HCT116 (cell line): ENCODE data around the gene RBM15B. TPM values are rescaled to one million over a fixed set of nuclear protein-coding genes. Genes with fewer than 3 reads are reported as not detected.

Experiments
- ATAC-seq: fragments of 200-7000 bp; cut with Tn5 transposase; 2 replicates; pipeline ENCODE4 v1.9.1; 2020; ENCODE audit warnings: mild to moderate bottlenecking, moderate library complexity
- BruUV-seq: library from RNA; stranded (reverse); fragments of 400-500 nt; replicated peaks from 2 replicates; lab custom pipeline; 2021; lab: Mats Ljungman, UMichigan
- CTCF ChIA-PET: fragments of 300-600 bp; sonication (Branson Sonifier 250); formaldehyde crosslinking; loops from one replicate; lab custom pipeline; 2021; ENCODE audit warnings: antibody characterized with exemption; lab: Charles Lee
- POLR2A ChIA-PET: fragments of 300-600, 350-600 bp; sonication (Branson Sonifier 250); formaldehyde crosslinking; loops from one replicate; lab custom pipeline; 2021; ENCODE audit warnings: antibody characterized with exemption; lab: Charles Lee
- RAD21 ChIA-PET, 2 experiments: fragments of 300-600 bp; sonication (Branson Sonifier 250); formaldehyde crosslinking; loops; one replicate each; lab custom pipeline; 2023; ENCODE audit warnings: low total read pairs in 2 of 2; ENCODE audit not compliant: uncharacterized antibody in 2 of 2, unreplicated experiment in 2 of 2, low non-redundant PET in 1 of 2; lab: Charles Lee
- DNase-seq: peaks from one replicate; pipeline ENCODE4 v3.0.0-alpha.2; 2010; ENCODE audit warnings: low read depth, low spot score
- H2AFZ ChIP-seq: fragments of 200-600 bp; shearing (Covaris generic), sonication (generic); 2 replicates; pipeline ENCODE4 v1.6.1; 2017; ENCODE audit warnings: low read depth, mixed run types, mixed read lengths, antibody characterized with exemption, low read length; ENCODE audit not compliant: poor library complexity, severe bottlenecking
- H3K27ac ChIP-seq: 2 replicates; pipeline ENCODE4 v1.5.1; 2012; ENCODE audit warnings: low read depth, low read length
- H3K27me3 ChIP-seq: fragments of 200-600 bp; sonication (generic); 2 replicates; pipeline ENCODE4 v1.6.1; 2016; ENCODE audit warnings: mixed run types, low read length, mixed read lengths; ENCODE audit not compliant: insufficient read depth
- H3K36me3 ChIP-seq, 2 experiments: fragments of 200-500 bp in 1 of 2; fragments of 200-600 bp in 1 of 2; sonication (Bioruptor generic) in 1 of 2; sonication (generic) in 1 of 2; 2 replicates each; pipeline versions ENCODE4 v1.5.1 to v1.6.1; 2014 to 2016; ENCODE audit warnings: low read length in 2 of 2, inconsistent platforms in 1 of 2, mixed read lengths in 1 of 2, mixed run types in 1 of 2; ENCODE audit not compliant: insufficient read depth in 2 of 2, control insufficient read depth in 1 of 2
- H3K4me1 ChIP-seq, 2 experiments: fragments of 200-600 bp in 1 of 2; sonication (generic) in 1 of 2; 2 replicates each; pipeline versions ENCODE4 v1.5.1 to v1.6.1; 2012 to 2017; ENCODE audit warnings: low read length in 2 of 2, inconsistent platforms in 1 of 2, mild to moderate bottlenecking in 1 of 2, mixed read lengths in 1 of 2, mixed run types in 1 of 2, moderate library complexity in 1 of 2; ENCODE audit not compliant: insufficient read depth in 2 of 2, control insufficient read depth in 1 of 2
- H3K4me2 ChIP-seq: fragments of 200-600 bp; sonication (generic); 2 replicates; pipeline ENCODE4 v1.6.1; 2017; ENCODE audit warnings: mixed run types, low read length, mixed read lengths
- H3K4me3 ChIP-seq, 2 experiments: fragments of 200-600 bp in 1 of 2; sonication (generic) in 1 of 2; replicated peaks in 1 of 2; 2 replicates each; pipeline ENCODE4 v1.5.1; 2011 to 2016; ENCODE audit warnings: low read length in 2 of 2, control low read depth in 1 of 2, low read depth in 1 of 2, mild to moderate bottlenecking in 1 of 2, mixed read lengths in 1 of 2, mixed run types in 1 of 2
- H3K79me2 ChIP-seq: fragments of 200-600 bp; sonication (generic); 2 replicates; pipeline ENCODE4 v1.6.1; 2017; ENCODE audit warnings: mild to moderate bottlenecking, mixed run types, low read length, moderate library complexity, mixed read lengths; ENCODE audit not compliant: insufficient read depth
- H3K9ac ChIP-seq: fragments of 200-600 bp; sonication (generic); 2 replicates; pipeline ENCODE4 v1.6.1; 2016; ENCODE audit warnings: low read length, mixed read lengths
- H3K9me2 ChIP-seq: fragments of 200-600 bp; sonication (generic), shearing (Covaris generic); 2 replicates; pipeline ENCODE4 v1.6.1; 2017; ENCODE audit warnings: mixed run types, mild to moderate bottlenecking, moderate library complexity; ENCODE audit not compliant: insufficient read depth
- H3K9me3 ChIP-seq, 2 experiments: fragments of 200-500 bp in 1 of 2; fragments of 200-600 bp in 1 of 2; sonication (Bioruptor generic) in 1 of 2; sonication (generic) in 1 of 2; 2 replicates each; pipeline ENCODE4 v1.6.1; 2014 to 2017; ENCODE audit warnings: low read length in 2 of 2, mixed read lengths in 2 of 2, inconsistent platforms in 1 of 2, low read depth in 1 of 2, mild to moderate bottlenecking in 1 of 2, mixed run types in 1 of 2, moderate library complexity in 1 of 2; ENCODE audit not compliant: control insufficient read depth in 1 of 2, insufficient read depth in 1 of 2
- H4K20me1 ChIP-seq: fragments of 200-600 bp; sonication (generic), shearing (Covaris generic); 2 replicates; pipeline ENCODE4 v1.6.1; 2017; ENCODE audit warnings: mixed run types, mild to moderate bottlenecking, moderate library complexity; ENCODE audit not compliant: insufficient read depth
- CBX3 ChIP-seq: IDR thresholded peaks from 2 replicates; pipeline ENCODE4 v1.6.1; 2012; ENCODE audit warnings: low read depth
- CEBPB ChIP-seq: IDR thresholded peaks from 2 replicates; pipeline ENCODE4 v1.6.1; 2012; ENCODE audit warnings: low read depth
- EGR1 ChIP-seq: IDR thresholded peaks from 2 replicates; pipeline ENCODE4 v1.6.1; 2012; ENCODE audit warnings: low read depth
- ELF1 ChIP-seq: IDR thresholded peaks from 2 replicates; pipeline ENCODE4 v1.6.1; 2012; ENCODE audit warnings: low read depth, borderline replicate concordance
- EZH2 ChIP-seq: fragments of 200-600 bp; sonication (generic); IDR thresholded peaks from 2 replicates; pipeline ENCODE4 v1.6.1; 2017; ENCODE audit warnings: antibody characterized with exemption, mixed run types
- EZH2phosphoT487 ChIP-seq: fragments of 200-600 bp; IDR thresholded peaks from 2 replicates; pipeline ENCODE4 v1.6.1; 2018; ENCODE audit warnings: antibody characterized with exemption, borderline replicate concordance
- JUND ChIP-seq: IDR thresholded peaks from 2 replicates; pipeline ENCODE4 v1.6.1; 2012
- POLR2A ChIP-seq: IDR thresholded peaks from 2 replicates; pipeline ENCODE4 v1.7.0; 2011; ENCODE audit warnings: borderline replicate concordance; ENCODE audit not compliant: insufficient read depth, insufficient read length; ENCODE audit errors: extremely low read depth
- POLR2AphosphoS5 ChIP-seq: IDR thresholded peaks from 2 replicates; pipeline ENCODE4 v1.6.1; 2011; ENCODE audit warnings: mild to moderate bottlenecking, low read depth, low read length, moderate library complexity
- RAD21 ChIP-seq: IDR thresholded peaks from 2 replicates; pipeline ENCODE4 v1.6.1; 2012; ENCODE audit warnings: low read depth, mild to moderate bottlenecking
- SIN3A ChIP-seq: IDR thresholded peaks from 2 replicates; pipeline ENCODE4 v1.6.1; 2012; ENCODE audit warnings: low read depth
- SP1 ChIP-seq: IDR thresholded peaks from 2 replicates; pipeline ENCODE4 v1.6.1; 2012; ENCODE audit warnings: low read depth
- TCF7L2 ChIP-seq: IDR thresholded peaks from 2 replicates; pipeline ENCODE4 v1.7.0; 2011; ENCODE audit warnings: borderline replicate concordance, inconsistent platforms; ENCODE audit not compliant: insufficient read depth, insufficient read length; ENCODE audit errors: extremely low read depth
- YY1 ChIP-seq: IDR thresholded peaks from 2 replicates; pipeline ENCODE4 v1.6.1; 2011; ENCODE audit warnings: low read length, low read depth, moderate library complexity, mild to moderate bottlenecking; ENCODE audit not compliant: insufficient replicate concordance; ENCODE audit errors: extremely low read depth
- ZFX ChIP-seq: fragments of 450-650 bp; IDR thresholded peaks from 2 replicates; pipeline ENCODE4 v1.6.1; 2017
- ZNF274 ChIP-seq: fragments of 200-500 bp; sonication (Bioruptor generic); IDR thresholded peaks from 2 replicates; pipeline ENCODE4 v1.6.1; 2014; ENCODE audit warnings: mild to moderate bottlenecking, low read depth, low read length, inconsistent platforms
- intact Hi-C: fragments of 100-400 bp; cut with micrococcal nuclease; formaldehyde crosslinking; loops from 2 replicates; pipeline ENCODE4 v1.10.0; 2022
- total RNA-seq: library from RNA; stranded (reverse); gene quantifications from one replicate; pipeline ENCODE4 v1.2.1, GENCODE V29; 2021; ENCODE audit not compliant: unreplicated experiment
- TF ChIP-seq, protein P1 (sequence below): IDR thresholded peaks from 2 replicates; pipeline ENCODE4 v1.6.1; 2012
- TF ChIP-seq, protein P2 (sequence below): IDR thresholded peaks from 2 replicates; pipeline ENCODE4 v1.6.1; 2012
- TF ChIP-seq, protein P3 (sequence below), 3 experiments: fragments of 200-600 bp in 1 of 3; sonication (generic) in 1 of 3; IDR thresholded peaks in 2 of 3; conservative IDR thresholded peaks in 1 of 3; 2 replicates each; pipeline ENCODE4 v1.5.1; 2012 to 2017; ENCODE audit warnings: low read depth in 2 of 3, low read length in 2 of 3, antibody characterized with exemption in 1 of 3, borderline replicate concordance in 1 of 3, control low read depth in 1 of 3, mild to moderate bottlenecking in 1 of 3, mixed read lengths in 1 of 3, mixed run types in 1 of 3, moderate library complexity in 1 of 3; ENCODE audit not compliant: insufficient read depth in 1 of 3

RBM15B gene
- total RNA-seq, 1 experiment from 2014 or later: 24.1 TPM

DNA sequence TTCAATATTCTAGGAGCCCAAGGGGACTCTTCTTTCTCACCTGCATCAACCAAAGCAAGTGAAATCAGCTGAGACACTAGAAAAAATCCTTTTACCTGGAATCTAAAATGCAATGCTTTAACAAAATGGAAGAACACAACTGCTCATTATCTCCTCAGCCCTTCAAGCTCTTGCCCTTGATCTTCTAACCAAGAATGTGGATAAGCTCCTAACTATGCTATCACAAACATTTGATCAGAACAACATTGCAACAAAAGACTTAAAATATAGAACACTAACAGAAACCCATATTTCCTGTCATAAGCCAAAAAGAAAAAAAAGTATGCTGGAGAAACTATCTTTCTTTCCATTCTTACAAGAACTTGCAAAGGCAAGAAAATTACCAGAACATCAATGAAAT, 12.6 kb downstream of the RBM15B start (continued):
- TF ChIP-seq, protein P1, sequence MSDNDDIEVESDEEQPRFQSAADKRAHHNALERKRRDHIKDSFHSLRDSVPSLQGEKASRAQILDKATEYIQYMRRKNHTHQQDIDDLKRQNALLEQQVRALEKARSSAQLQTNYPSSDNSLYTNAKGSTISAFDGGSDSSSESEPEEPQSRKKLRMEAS: no peak
- no peak for TF ChIP-seq EZH2

DNA sequence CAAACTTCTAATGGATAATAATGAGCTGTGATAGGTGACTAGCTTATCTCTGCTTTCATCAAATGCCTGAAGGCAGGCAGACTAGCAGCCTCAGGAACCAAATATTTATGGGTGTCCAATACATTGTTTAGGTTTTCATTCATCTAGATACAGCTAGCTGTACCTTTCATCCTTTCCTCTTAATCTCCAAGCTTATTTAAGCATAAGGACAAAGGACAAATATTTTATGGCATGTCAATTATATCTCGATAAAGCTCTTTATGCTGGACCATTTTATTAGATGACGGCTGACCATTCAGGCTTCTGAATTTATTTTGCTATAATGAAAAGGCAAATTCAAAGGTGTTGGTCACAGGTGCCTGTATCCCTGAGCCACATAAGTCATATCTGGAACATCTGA, 16.9 kb downstream of the RBM15B start:
- Histone ChIP-seq H3K36me3 (peaks cover 21% of the 10 kb centered on the region in 2 experiments; a peak in 3 of 4 replicates), H3K79me2 (peaks cover 33% of the 10 kb centered on the region; the same call in 1 of the 2 replicates), H3K27ac (no peak overlapping the region), H3K4me1 (no peaks in the 10 kb centered on the region), H4K20me1 (no peaks in the 10 kb centered on the region), H3K4me2 (no peak overlapping the region), H3K9me2 (no peaks in the 10 kb centered on the region), H3K9me3 (no peaks in the 10 kb centered on the region), H2AFZ (no peak overlapping the region), H3K27me3 (no peaks in the 10 kb centered on the region), H3K9ac (no peak overlapping the region), H3K4me3 (no peak overlapping the region)
- POLR2A ChIA-PET: no interaction called here
- intact Hi-C loops: no loop called here
- ATAC-seq: no peak
- CTCF ChIA-PET: no interaction called here
- TF ChIP-seq ZFX (no peak), EZH2phosphoT487 (no peak), SIN3A (no peak), TCF7L2 (no peak), SP1 (no peak), CEBPB (no peak), ELF1 (no peak), YY1 (no peak), CBX3 (no peak), RAD21 (no peak), EZH2 (no peak), POLR2AphosphoS5 (no peak), ZNF274 (no peak), POLR2A (no peak), EGR1 (no peak), JUND (no peak)
- TF ChIP-seq, protein P2, sequence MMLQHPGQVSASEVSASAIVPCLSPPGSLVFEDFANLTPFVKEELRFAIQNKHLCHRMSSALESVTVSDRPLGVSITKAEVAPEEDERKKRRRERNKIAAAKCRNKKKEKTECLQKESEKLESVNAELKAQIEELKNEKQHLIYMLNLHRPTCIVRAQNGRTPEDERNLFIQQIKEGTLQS: no peak
- TF ChIP-seq, protein P3, sequence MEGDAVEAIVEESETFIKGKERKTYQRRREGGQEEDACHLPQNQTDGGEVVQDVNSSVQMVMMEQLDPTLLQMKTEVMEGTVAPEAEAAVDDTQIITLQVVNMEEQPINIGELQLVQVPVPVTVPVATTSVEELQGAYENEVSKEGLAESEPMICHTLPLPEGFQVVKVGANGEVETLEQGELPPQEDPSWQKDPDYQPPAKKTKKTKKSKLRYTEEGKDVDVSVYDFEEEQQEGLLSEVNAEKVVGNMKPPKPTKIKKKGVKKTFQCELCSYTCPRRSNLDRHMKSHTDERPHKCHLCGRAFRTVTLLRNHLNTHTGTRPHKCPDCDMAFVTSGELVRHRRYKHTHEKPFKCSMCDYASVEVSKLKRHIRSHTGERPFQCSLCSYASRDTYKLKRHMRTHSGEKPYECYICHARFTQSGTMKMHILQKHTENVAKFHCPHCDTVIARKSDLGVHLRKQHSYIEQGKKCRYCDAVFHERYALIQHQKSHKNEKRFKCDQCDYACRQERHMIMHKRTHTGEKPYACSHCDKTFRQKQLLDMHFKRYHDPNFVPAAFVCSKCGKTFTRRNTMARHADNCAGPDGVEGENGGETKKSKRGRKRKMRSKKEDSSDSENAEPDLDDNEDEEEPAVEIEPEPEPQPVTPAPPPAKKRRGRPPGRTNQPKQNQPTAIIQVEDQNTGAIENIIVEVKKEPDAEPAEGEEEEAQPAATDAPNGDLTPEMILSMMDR (IDR thresholded peaks at IDR 0.05 in 2 of 3, conservative IDR thresholded peaks at IDR 0.05 in 1 of 3; ENCODE audit: borderline replicate concordance in 1 of 3, insufficient read depth in 1 of 3, low read depth in 2 of 3, low read length in 2 of 3): no peak
- no peak for DNase-seq
- RAD21 ChIA-PET: no interaction called here
- BruUV-seq: no TSS peak
